CD14-positive monocyte (primary cell): ENCODE measurements around the gene CNTFR. TPM values are rescaled to one million over a fixed set of nuclear protein-coding genes. Genes with fewer than 3 reads are reported as not detected.

Experiments used
- DNase-seq, 3 donors: peaks; one replicate each; pipeline ENCODE4 v3.0.0-alpha.2; 2011 to 2022
- H2AFZ ChIP-seq: 2 replicates; pipeline ENCODE4 v1.6.0; 2012; ENCODE audit warnings: mild to moderate bottlenecking, low read depth, low read length, inconsistent platforms; ENCODE audit not compliant: insufficient read depth, poor library complexity, severe bottlenecking
- H3K27ac ChIP-seq, 2 donors: 1 replicate in 1 of 2; 2 replicates in 1 of 2; pipeline ENCODE4 v1.5.1; 2012 to 2013; ENCODE audit warnings: low read length in 2 of 2, control low read depth in 1 of 2, inconsistent platforms in 1 of 2, low read depth in 1 of 2, mild to moderate bottlenecking in 1 of 2
- H3K27me3 ChIP-seq, 2 donors: one replicate each; pipeline versions ENCODE4 v1.6.0 to v1.6.1; 2011 to 2013; ENCODE audit warnings: low read length in 2 of 2; ENCODE audit not compliant: control insufficient read depth in 2 of 2, insufficient read depth in 2 of 2
- H3K36me3 ChIP-seq, 2 donors: replicated peaks in 1 of 2; 1 replicate in 1 of 2; 2 replicates in 1 of 2; pipeline versions ENCODE4 v1.5.1 to v1.6.1; 2012 to 2013; ENCODE audit warnings: low read length in 2 of 2, control low read depth in 1 of 2, inconsistent platforms in 1 of 2, mild to moderate bottlenecking in 1 of 2; ENCODE audit not compliant: insufficient read depth in 2 of 2, control insufficient read depth in 1 of 2
- H3K4me1 ChIP-seq, 2 donors: 1 replicate in 1 of 2; 2 replicates in 1 of 2; pipeline versions ENCODE4 v1.5.1 to v1.6.1; 2012 to 2013; ENCODE audit warnings: low read length in 2 of 2, control low read depth in 1 of 2, inconsistent platforms in 1 of 2, mild to moderate bottlenecking in 1 of 2, moderate library complexity in 1 of 2; ENCODE audit not compliant: insufficient read depth in 2 of 2, control insufficient read depth in 1 of 2
- H3K4me2 ChIP-seq: replicated peaks from 2 replicates; pipeline ENCODE3; 2012; ENCODE audit warnings: low read length, moderate library complexity, mild to moderate bottlenecking; ENCODE audit not compliant: poor library complexity, severe bottlenecking; ENCODE audit errors: extremely low read depth
- H3K4me3 ChIP-seq, 3 experiments: fragments of 200-600 bp in 1 of 3; sonication (generic) in 1 of 3; replicated peaks in 1 of 3; 1 replicate in 2 of 3; 2 replicates in 1 of 3; pipeline ENCODE4 v1.5.1; 2011 to 2013; ENCODE audit warnings: low read length in 3 of 3, mild to moderate bottlenecking in 3 of 3, control low read depth in 2 of 3, low read depth in 2 of 3, inconsistent platforms in 1 of 3, moderate library complexity in 1 of 3
- H3K79me2 ChIP-seq: 2 replicates; pipeline ENCODE4 v1.6.0; 2012; ENCODE audit warnings: mild to moderate bottlenecking, control low read depth, inconsistent platforms, low read length, moderate library complexity; ENCODE audit not compliant: insufficient read depth
- H3K9ac ChIP-seq: 2 replicates; pipeline ENCODE4 v1.6.0; 2017; ENCODE audit warnings: low read length, mild to moderate bottlenecking; ENCODE audit not compliant: insufficient read depth, poor library complexity, severe bottlenecking
- H3K9me3 ChIP-seq, 2 donors: replicated peaks in 1 of 2; 1 replicate in 1 of 2; 2 replicates in 1 of 2; pipeline versions ENCODE4 v1.5.1 to v1.6.1; 2012 to 2013; ENCODE audit warnings: low read length in 2 of 2, control low read depth in 1 of 2; ENCODE audit not compliant: control insufficient read depth in 1 of 2, insufficient read depth in 1 of 2
- H4K20me1 ChIP-seq: 2 replicates; pipeline ENCODE4 v1.6.0; 2012; ENCODE audit warnings: mild to moderate bottlenecking, low read length, control low read depth, moderate library complexity; ENCODE audit not compliant: insufficient read depth
- H3K27ac Mint-ChIP-seq, 7 donors: one replicate each; pipeline ENCODE4 v1.8.0; 2020; ENCODE audit warnings: mild to moderate bottlenecking in 7 of 7, mixed read lengths in 7 of 7, moderate library complexity in 6 of 7, inconsistent platforms in 2 of 7
- H3K27me3 Mint-ChIP-seq, 3 donors: one replicate each; pipeline ENCODE4 v1.8.0; 2021 to 2022; ENCODE audit warnings: low read depth in 3 of 3, mild to moderate bottlenecking in 3 of 3, mixed read lengths in 3 of 3, moderate library complexity in 3 of 3, inconsistent platforms in 1 of 3
- H3K36me3 Mint-ChIP-seq, 2 donors: one replicate each; pipeline ENCODE4 v1.8.0; 2020; ENCODE audit warnings: mixed read lengths in 2 of 2, inconsistent platforms in 1 of 2, mild to moderate bottlenecking in 1 of 2
- H3K4me1 Mint-ChIP-seq: one replicate; pipeline ENCODE4 v1.8.0; 2020; ENCODE audit warnings: mild to moderate bottlenecking, mixed read lengths
- H3K4me3 Mint-ChIP-seq, 2 donors: one replicate each; pipeline ENCODE4 v1.8.0; 2020; ENCODE audit warnings: mild to moderate bottlenecking in 2 of 2, mixed read lengths in 2 of 2, moderate library complexity in 1 of 2
- H3K9me3 Mint-ChIP-seq, 7 donors: one replicate each; pipeline ENCODE4 v1.8.0; 2020 to 2022; ENCODE audit warnings: mixed read lengths in 7 of 7, mild to moderate bottlenecking in 6 of 7, moderate library complexity in 6 of 7, inconsistent platforms in 2 of 7
- WGBS: methylation state at CpG from one replicate; pipeline ENCODE4 v1.1.5; 2013; ENCODE audit warnings: missing lambda C conversion rate; ENCODE audit not compliant: insufficient coverage; 5-methylcytosine and 5-hydroxymethylcytosine counted together
- intact Hi-C, 2 donors: fragments of 100-400 bp; cut with micrococcal nuclease; formaldehyde crosslinking; loops; one replicate each; pipeline versions ENCODE4 v1.15.0 to v1.15.1; 2023
- polyA plus RNA-seq, 3 donors: library from polyadenylated mRNA; depleted of rRNA in 1 of 3; unstranded in 2 of 3; stranded (reverse) in 1 of 3; fragments of 300-500 nt in 2 of 3; fragments of >200 nt in 1 of 3; fragmentation: Illumina TruSeq in 2 of 3; gene quantifications; 1 replicate in 2 of 3; 2 replicates in 1 of 3; pipeline ENCODE4 v1.2.3, GENCODE V29; 2012 to 2021
- TF ChIP-seq, protein P1 (sequence below): fragments of 200-600 bp; IDR thresholded peaks from one replicate; pipeline ENCODE4 v1.8.0; 2022; ENCODE audit warnings: antibody characterized with exemption, mild to moderate bottlenecking

Gene CNTFR
- polyA plus RNA-seq, 3 donors: not detected

GRCh38 chr9:34568133-34568532 is 21.4 kb downstream of the CNTFR start:
- peaks cover 17 to 21% (median 18%) of the 10 kb centered on the region in 3 donors for H3K27me3 Mint-ChIP-seq
- no peak overlapping the region for H3K27ac ChIP-seq
- H2AFZ ChIP-seq: no peak overlapping the region
- 81% methylated on average over 3 of the region's 7 CpGs for WGBS
- no peak overlapping the region for H3K4me3 ChIP-seq
- no peaks in the 10 kb centered on the region for H3K36me3 ChIP-seq
- H3K4me3 Mint-ChIP-seq: no peak overlapping the region
- H3K4me1 Mint-ChIP-seq: no peaks in the 10 kb centered on the region
- no peak for DNase-seq
- intact Hi-C loops: no loop called here
- H3K9me3 ChIP-seq: no peaks in the 10 kb centered on the region
- no peak overlapping the region for H3K4me2 ChIP-seq
- no peaks in the 10 kb centered on the region for H3K4me1 ChIP-seq
- no peaks in the 10 kb centered on the region for H3K36me3 Mint-ChIP-seq
- peaks cover 0 to 2% (median 0%) of the 10 kb centered on the region in 7 donors for H3K9me3 Mint-ChIP-seq
- H4K20me1 ChIP-seq: no peaks in the 10 kb centered on the region
- TF ChIP-seq, protein P1, sequence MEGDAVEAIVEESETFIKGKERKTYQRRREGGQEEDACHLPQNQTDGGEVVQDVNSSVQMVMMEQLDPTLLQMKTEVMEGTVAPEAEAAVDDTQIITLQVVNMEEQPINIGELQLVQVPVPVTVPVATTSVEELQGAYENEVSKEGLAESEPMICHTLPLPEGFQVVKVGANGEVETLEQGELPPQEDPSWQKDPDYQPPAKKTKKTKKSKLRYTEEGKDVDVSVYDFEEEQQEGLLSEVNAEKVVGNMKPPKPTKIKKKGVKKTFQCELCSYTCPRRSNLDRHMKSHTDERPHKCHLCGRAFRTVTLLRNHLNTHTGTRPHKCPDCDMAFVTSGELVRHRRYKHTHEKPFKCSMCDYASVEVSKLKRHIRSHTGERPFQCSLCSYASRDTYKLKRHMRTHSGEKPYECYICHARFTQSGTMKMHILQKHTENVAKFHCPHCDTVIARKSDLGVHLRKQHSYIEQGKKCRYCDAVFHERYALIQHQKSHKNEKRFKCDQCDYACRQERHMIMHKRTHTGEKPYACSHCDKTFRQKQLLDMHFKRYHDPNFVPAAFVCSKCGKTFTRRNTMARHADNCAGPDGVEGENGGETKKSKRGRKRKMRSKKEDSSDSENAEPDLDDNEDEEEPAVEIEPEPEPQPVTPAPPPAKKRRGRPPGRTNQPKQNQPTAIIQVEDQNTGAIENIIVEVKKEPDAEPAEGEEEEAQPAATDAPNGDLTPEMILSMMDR: no peak
- H3K9ac ChIP-seq: no peak overlapping the region
- no peaks in the 10 kb centered on the region for H3K27me3 ChIP-seq
- H3K27ac Mint-ChIP-seq: no peak overlapping the region
- no peaks in the 10 kb centered on the region for H3K79me2 ChIP-seq

DNA sequence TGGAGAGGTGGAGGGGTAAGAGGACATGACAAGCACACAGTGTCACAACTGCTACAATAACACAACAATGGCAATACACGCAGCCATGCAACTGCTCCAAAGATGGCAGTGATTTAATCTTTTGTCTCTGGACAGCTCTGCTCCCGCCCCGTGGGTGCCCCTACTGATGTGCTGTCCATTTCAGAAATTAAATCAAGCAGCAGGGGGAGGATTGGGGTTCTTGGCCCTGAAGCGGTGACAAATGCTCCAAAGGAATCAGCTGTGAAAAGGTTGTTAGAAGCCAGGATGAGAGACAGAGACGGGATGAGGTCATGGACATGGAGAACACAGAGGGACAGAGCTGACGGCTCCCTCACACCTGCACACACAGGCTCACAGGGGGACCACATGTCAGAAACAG is 22.6 kb downstream of the CNTFR start:
- no peak overlapping the region for H3K27ac Mint-ChIP-seq
- Histone ChIP-seq H3K4me1 (no peaks in the 10 kb centered on the region), H3K9ac (no peak overlapping the region), H3K4me2 (no peak overlapping the region), H2AFZ (no peak overlapping the region), H3K36me3 (no peaks in the 10 kb centered on the region), H3K27ac (no peak overlapping the region), H3K4me3 (no peak overlapping the region), H3K9me3 (peaks cover 0 to 6% of the 10 kb centered on the region in 2 donors), H3K27me3 (peaks cover 0 to 2% of the 10 kb centered on the region in 2 donors), H3K79me2 (no peaks in the 10 kb centered on the region), H4K20me1 (no peaks in the 10 kb centered on the region)
- TF ChIP-seq, protein P1: no peak
- 88% methylated on average over 2 of the region's 6 CpGs for WGBS
- no peaks in the 10 kb centered on the region for H3K4me1 Mint-ChIP-seq
- intact Hi-C loops: no loop called here
- H3K4me3 Mint-ChIP-seq: no peak overlapping the region
- no peak for DNase-seq
- peaks cover 18 to 23% (median 22%) of the 10 kb centered on the region in 3 donors for H3K27me3 Mint-ChIP-seq
- peaks cover 0 to 8% (median 3%) of the 10 kb centered on the region in 7 donors for H3K9me3 Mint-ChIP-seq
- H3K36me3 Mint-ChIP-seq: no peaks in the 10 kb centered on the region
